ENCODE data around the gene NDUFB6.

GRCh38 chr9:32577316-32577715, 4.4 kb upstream of the NDUFB6 start:
- TF ChIP-seq MXI1 (conservative IDR thresholded peaks at IDR 0.05; ENCODE audit: poor library complexity, severe bottlenecking) (no peak), EP300 (conservative IDR thresholded peaks at IDR 0.05; ENCODE audit: poor library complexity, severe bottlenecking) (no peak), CTCF (IDR thresholded peaks at IDR 0.05; ENCODE audit: poor library complexity, severe bottlenecking) (no peak), POLR2AphosphoS5 (IDR thresholded peaks at IDR 0.05) (no peak)
